HG02678 (cell line): Measurements from ENCODE around the gene GPR42.
"Not testable (repeated sequence)": the region's sequence is repeated elsewhere in the genome, so short reads cannot be mapped to it uniquely, and the experiment has no call there.

Experiments used
- ATAC-seq: cut with Tn5 transposase; IDR thresholded peaks from one replicate; pipeline ENCODE4 v1.9.1; 2021; ENCODE audit warnings: mild to moderate bottlenecking, moderate library complexity; ENCODE audit not compliant: unreplicated experiment

The GPR42 gene

DNA sequence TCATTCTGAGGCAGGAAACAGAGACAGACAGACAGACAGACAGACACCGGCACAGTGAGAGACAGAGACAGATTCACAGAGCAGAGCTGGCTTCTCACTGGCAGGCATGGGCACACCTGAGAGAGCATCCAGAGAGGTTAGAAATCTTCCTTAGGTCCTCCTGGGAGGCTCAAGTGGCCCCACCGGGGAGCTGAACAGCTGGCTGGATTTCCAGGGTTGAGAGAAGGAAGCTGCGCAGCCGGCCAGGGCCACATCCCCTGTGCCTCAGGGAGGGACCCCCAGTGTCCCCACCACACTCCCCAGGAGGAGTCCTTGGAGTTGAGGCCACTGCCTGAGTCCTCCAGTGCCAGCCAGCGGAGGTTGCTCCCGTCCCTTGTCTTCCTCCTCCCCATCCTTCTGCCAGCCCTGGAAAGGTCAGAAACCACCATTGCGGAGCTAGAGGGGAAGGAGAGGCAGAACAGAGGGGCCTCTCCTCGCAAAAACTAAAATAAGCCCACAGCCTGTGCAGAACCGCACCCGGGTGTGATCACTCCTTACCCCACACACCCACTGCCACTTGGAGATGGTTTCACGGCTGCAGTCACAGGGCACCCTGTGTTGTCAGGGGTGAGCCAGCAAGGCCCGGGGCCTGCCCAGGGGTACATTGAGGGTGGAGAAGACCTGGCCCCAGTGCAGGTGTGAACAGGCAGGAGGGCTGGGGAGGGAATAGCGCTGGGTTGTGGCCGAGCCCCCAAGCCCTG is 8.4 kb upstream of the GPR42 start:
- no peak for ATAC-seq

DNA sequence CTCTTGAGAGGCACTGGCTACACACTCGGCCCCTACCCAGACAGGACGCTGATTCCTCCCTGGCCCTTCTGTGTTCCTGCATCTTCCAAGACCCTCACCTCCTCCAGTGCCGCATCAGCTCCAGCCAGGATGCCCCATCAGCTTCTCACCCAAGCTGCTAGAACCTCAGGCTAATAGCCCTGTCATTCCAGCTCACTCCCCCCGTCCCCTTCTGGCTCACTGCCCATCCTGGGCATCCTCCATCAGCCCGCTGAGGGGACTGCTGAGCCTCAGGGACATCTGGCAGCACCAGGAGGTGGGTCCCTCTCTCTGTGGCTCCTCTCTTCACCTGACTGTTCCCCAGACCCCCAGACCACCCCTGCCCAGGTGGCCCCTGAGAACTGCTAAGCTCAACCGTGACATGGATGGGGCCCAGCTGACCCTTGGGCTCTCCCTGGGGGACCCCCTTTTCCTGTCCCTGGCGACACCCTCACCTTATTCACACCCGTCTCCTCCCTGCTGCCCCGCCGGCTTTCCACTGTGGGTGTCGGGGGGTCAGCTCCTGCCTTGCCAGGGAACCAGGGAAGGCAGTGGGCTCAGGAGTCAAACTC is 7.8 kb upstream of the GPR42 start:
- no peak for ATAC-seq

DNA sequence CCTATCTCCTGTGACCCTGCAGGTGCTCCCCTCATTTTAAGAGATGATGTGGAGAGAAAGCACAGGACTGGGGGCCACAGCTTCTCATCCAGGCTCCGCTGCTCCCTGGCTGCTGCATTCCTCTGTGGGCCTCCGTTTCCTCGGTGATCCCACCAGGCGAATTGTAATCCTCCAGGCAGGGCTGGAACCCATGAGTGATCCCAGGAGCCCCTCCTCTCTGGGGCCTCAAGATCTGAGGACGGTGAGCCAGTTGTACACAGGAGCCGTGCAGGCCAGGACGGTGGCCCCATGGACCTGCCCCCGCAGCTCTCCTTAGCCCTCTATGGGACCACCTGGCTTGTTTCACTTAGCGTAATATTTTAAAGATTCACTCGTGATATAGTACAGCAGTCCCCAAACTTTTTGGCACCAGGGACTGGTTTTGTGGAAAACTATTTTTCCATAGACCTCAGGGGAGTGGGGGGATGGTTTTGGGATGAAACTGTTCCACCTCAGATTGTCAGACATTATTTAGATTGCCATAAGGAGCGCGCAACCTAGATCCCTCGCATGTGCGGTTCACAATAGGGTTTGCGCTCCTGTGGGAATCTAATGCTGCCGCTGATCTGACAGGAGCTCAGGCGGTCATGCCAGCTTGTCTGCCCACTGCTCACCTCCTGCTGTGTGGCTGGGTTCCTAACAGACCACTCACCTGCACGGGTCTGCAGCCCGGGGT is 7.0 kb upstream of the GPR42 start:
- no peak for ATAC-seq

DNA sequence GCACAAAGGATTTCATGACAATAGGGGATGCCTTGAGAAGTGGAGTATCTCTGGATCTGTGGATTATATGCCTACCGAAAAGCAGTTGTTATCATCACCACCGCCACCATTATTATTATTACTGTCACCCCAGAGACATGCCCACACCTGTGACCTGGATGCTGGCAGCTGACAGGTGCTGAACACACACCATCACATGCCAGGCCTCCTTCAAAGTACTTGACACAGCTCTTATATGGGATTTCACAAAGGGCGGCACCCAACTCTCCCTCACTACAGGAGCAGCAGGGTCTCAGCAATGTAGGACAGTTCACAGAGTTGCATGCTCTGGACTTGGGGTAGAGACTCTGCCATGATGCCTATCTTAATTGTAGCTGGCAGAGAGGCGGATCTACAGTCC is 5.6 kb upstream of the GPR42 start:
- no peak for ATAC-seq

DNA sequence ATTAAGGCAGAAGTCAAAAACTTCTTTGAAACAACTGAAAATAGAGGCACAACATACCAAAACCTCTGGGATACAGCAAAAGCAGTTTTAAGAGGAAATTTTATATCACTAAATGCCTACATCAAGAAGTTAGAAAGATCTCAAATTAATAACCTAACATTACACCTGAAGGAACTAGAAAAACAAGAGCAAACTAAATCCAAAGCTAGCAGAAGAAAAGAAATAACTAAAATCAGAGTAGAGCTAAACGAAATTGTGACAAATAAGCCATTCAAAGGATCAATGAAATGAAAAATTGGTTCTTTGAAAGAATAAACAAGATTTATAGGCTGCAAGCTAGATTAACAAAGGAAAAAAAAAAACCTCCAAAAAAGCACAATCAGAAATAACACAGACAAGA is 2.5 kb upstream of the GPR42 start:
- ATAC-seq: no peak

DNA sequence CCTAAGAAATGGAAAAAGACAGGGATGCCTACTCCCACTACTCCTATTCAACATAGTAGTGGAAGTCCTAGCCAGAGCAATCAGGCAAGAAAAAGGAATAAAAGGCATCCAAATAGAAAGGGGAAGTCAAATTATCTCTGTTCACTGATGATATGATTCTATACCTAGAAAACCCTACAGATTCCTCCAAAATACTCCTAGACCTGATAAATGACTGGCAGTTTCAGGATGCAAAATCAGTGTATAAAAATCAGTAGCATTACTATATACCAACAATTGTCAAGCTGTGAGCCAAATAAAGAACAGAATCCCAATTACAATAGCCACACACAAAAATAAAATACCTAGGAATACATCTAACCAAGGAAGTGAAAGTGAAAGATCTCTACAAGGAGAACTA is 1.3 kb upstream of the GPR42 start:
- no peak for ATAC-seq

DNA sequence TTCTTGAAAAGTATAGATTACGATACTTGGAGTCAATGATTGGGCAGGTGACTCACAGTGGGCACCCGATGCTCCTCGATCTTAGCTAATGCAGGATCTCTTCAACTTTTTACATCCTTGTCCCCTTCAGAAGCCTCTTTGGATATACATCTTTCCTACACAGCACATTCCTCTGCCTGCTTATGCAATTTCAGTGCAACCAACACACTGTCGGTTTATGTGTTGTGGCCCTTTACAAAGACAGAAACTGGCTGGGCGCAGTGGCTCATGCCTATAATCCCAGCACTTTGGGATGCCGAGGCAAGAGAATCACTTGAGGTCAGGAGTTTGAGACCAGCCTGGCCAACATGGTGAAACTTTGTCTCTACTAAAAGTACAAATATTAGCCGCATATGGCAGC is 2.6 kb downstream of the GPR42 start:
- ATAC-seq: no peak

DNA sequence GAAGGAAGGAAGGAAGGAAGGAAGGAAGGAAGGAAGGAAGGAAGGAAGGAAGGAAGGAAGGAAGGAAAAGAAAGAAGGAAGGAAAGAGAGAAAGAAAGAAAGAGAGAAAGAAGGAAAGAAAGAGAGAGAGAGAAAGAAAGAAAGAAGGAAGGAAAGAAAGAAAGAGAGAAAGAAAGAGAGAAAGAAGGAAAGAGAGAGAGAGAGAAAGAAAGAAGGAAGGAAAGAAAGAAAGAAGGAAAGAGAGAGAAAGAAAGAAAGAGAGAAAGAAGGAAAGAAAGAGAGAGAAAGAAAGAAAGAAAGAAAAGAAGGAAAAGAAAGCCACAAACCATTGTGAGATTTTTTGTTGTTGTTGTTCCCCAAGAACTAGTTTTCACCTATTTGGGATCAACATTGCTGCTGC is 3.2 kb downstream of the GPR42 start:
- not testable (repeated sequence) for ATAC-seq

DNA sequence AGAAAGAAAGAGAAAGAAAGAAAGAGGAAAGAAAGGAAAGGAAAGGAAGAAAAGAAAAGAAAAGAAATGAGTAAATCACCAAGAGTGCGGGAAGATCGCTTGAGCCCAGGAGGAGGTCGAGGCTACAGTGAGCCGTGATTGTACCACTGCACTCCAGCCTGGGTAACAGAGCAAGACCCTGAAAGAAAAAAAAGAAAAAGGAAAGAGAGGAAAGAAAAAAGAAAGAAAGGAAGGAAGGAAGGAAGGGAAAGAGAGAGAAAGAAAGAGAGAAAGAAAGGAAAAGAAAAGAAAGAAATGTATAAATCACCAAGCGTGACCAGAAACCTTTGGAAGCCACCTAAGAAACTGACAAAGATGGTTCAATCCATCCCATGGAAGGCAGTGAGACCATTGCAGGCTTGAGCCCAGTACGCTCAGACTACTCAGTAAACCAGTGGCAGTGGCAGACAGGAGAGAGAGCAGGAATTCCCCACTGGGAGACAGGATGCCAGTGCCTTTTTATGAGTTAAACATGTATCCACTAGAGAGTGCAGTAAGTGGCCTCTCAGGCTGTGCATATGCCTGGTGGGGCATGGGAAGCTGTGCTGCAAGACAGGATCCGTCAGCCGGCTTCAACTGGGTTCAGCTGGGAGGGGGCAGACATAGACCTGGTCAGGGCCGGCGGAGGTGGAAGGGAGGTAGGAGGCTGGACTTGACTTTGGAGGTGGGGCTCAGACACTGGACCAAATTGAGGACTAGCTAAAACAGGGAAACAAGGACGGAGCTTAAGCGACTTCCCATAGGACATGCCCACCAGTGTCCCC is 4.8 kb downstream of the GPR42 start:
- no peak for ATAC-seq

DNA sequence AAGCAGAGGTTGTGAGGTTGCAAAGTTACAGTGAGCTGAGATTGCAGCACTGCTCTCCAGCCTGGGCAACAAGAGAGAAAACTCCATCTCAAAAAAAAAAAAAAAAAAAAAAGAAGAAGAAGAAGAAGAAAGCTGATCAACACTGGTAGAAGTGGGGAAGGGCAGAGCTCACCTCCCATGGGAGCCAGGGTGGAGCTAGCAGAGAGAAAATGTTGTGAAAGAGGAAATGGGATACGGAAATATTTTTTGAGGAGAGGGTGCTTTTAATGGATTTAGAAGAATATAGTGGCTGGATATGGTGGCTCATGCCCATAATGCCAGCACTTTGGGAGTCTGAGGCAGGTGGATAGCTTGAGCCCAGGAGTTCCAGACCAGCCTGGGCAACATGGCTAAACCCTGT is 6.8 kb downstream of the GPR42 start:
- ATAC-seq: no peak

DNA sequence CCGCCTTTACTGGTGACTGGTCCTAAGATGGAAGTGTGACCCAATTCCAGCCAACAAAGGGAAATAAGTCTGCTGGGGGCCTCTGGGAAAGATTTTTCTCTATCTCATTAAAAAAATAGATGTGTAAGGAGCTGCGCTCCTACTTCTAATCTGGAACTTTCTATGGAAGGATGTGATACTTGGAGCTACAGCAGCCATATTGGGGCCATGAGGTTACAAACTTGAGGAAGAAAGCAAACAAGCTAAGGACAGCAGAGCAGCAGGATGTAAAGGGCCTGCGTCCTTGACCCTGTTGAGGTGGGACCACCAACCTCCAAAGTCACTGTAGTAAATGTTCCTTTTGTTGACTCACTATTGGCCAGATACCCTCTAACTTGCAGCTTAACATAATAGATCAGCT is 7.5 kb downstream of the GPR42 start:
- ATAC-seq: no peak

DNA sequence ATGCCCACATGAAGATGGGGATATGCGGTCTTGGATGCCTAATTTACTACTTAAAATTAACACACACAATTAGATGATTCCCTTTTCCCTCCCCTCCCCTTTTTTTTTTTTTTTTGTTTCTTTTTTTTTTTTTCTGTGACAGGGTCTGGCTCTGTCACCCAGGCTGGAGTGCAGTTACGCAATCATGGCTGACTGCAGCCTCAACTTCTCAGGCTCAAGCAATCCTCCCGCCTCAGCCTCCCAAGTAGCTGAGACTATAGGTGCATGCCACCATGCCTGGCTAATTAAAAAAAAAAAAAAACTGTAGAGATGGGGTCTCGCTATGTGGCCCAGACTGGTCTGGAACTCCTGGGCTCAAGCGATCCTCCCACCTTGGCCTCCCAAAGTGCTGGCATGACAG is 8.7 kb downstream of the GPR42 start:
- not testable (repeated sequence) for ATAC-seq

DNA sequence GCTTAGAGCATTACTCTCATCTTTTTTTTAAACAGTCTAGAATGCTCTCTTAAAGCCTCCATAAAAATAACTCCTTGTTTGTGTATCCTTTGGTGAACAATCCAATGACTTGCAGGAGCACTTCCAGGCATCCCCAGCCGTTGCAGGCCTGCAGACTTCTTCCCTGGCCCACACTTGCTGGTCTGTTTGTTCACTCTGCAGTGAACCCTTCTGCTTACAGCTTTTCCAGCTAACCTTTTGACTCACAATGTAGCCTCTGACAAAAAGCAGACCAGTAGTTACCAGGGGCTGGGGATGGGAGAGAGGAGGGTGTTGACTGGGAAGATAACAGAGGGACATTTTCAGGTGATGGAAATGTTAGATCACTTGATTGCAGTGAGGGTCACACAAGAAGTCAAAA is 9.1 kb downstream of the GPR42 start:
- no peak for ATAC-seq

DNA sequence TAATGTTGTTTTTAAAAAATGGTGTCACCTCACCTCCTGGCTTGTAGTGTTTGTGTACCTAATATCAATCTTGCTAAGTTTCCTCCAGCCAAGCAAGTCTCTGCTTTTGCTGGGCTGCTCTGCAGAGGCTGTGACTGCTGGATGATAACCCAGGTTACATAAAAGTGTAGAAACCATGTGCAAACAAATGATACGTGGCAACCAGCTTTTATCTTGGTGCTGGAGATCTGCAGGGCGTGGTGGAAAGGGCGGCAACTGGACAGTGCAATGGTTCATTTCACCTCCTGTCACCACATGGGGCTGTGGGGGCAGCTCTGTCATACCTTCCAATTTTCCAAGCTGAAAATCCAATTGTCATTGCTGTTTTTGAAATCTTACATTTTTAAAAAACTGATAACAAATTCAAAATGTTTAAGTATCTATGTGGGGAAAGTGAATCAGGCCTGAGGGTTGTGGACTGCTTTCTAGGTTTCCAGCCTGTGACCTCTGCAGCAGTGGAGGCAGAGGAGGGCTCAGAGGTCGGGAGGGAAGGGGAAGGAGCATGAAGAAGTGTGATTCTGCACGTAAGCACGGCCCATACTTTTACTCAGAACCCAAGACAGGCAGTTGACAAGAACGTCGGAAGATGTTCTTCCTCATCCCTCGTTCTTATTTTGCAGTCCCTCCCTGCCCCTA is 9.7 kb downstream of the GPR42 start:
- ATAC-seq: no peak

DNA sequence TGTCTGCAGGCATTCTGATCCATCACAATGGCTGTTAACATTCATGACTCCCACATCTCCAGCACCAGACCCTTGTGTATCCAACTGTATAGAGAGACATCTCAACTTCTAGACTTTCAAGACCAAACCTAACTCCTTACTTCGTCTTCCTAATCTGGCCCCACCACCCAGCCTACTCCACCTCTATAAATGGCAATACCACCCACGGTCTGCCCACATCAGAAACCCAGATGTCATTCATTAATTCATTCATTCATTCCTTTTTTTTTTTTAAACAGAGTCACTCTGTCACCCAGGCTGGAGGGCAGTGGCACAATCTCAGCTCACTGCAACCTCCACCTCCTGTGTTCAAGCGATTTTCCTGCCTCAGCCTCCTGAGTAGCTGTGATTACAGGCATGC is 10.4 kb downstream of the GPR42 start:
- ATAC-seq: no peak

DNA sequence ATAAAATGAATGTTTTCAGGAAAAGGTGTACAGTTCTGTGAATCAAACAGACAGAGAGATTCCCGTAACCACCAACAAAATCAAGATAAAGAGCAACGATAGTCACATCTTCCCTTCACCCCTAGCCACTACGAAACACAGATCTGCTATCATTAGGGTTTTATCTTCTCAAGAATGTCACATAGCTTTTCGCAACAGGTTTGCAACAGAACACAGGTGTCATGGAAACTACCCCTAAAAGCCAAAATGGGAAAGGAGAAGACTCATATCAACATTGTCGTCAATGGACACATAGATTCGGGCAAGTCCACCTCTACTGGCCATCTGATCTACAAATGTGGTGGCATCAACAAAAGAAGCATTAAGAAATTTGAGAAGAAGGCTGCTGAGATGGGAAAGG is 11.1 kb downstream of the GPR42 start:
- ATAC-seq: no peak

DNA sequence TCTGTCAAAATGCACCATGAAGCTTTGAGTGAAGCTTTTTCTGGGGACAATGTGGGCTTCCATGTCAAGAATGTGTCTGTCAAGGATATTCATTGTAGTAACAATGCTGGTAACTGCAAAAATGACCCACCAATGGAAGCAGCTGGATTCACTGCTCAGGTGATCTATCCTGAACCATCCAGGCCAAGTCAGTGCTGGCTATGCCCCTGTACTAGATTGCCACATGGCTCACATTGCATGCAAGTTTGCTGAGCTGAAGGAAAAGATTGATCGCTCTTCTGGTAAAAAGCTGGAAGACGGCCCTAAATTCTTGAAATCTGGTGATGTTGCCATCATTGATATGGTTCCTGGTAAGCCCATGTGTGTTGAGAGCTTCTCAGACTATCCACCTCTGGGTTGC is 12.7 kb downstream of the GPR42 start:
- no peak for ATAC-seq

DNA sequence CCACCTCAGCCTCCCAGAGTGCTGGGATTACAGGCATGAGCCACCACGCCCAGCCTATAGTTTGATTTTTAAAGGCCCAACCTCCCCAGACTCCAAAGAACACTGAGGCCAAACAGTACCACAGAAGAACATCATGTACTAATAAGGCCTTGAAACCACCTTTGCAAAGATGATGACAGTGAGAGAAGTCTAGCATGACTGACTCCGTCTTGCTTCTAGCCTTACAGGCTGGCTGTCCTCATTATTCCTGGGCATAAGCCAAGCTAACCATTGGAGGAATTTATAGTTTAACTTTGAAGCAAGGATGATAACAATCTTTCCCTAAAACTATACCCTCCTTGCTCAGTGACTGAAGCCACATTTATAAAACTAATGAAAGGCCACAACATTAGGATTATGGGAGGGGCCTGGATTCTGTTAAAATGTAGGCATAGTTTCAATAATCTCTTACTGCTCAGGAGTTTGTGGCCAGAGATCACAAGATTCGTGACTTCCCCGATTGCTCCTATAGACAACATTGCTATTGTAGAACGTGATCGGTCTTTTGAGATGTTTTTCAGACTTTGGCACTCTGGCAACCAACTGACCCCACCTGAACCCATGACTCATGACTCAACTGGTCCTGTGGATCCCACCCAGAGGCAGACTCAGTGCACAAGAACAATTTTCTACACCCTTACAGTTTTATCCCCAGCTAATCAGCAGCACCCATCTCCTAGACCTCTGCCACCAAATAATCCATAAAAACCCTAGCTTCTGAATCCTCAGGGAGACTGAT is 17.6 kb downstream of the GPR42 start:
- no peak for ATAC-seq

DNA sequence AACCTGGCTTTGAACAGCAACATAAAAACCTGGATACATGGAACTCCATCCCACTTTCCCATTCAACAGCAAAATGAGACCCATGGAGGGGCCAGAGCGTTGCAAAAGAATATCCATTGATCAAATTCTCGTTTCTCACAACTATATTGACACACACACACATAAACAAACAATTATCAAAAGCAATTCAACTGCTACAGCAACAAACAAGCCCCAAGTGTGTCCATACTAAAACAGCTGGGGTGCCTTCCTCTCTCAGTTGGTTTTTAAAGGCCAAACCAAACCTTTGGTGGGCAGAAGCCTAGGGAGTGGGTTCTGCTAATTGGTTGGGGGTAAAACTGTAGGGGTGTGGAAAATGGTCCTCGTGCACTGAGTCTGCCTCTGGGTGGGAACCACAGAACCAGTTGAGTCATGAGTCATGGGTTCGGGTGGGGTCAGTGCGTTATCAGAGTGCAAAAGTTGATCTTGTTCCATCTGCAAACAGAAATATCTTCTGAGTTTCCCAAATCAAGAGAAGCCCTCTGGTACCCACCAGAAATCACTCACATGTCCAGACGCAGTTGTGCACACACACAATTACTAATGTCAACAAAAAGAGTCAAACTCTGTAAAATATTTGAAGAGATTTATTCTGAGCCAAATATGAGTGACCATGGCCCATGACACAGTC is 18.5 kb downstream of the GPR42 start:
- ATAC-seq: no peak
